ENCODE data around the gene FTSJ3. TPM values are rescaled to one million over a fixed set of nuclear protein-coding genes. Genes with fewer than 3 reads are reported as not detected.
"Not testable (repeated sequence)": the region's sequence is repeated elsewhere in the genome, so short reads cannot be mapped to it uniquely, and the experiment has no call there.

The FTSJ3 gene
- total RNA-seq, 1 experiment from 2014 or later: 58.6 TPM

GRCh38 chr17:63848834-63849689, 21.6 kb upstream of the FTSJ3 start:
- peaks cover 4% of the 10 kb centered on the region; the same call in 1 of the 2 replicates for H3K27me3 ChIP-seq
- peak overlapping the region; percentile 27; the same call in 1 of the 2 replicates for H3K4me3 ChIP-seq
- H3K9me3 ChIP-seq: peaks cover 3% of the 10 kb centered on the region; the same call in 1 of the 2 replicates
- H3K36me3 ChIP-seq: no peaks in the 10 kb centered on the region
- DNase-seq: peak; percentile 90

- Histone ChIP-seq H3K4me3 (no peak overlapping the region), H3K36me3 (no peaks in the 10 kb centered on the region; the same call in 1 of the 2 replicates), H3K9me3 (peaks cover 3% of the 10 kb centered on the region; the same call in 1 of the 2 replicates), H3K27me3 (no peaks in the 10 kb centered on the region)
- no peak for DNase-seq
Observed at GRCh38 chr17:63847525-63848249, 20.2 kb upstream of the FTSJ3 start.

GRCh38 chr17:63845509-63845908, 18.0 kb upstream of the FTSJ3 start:
- Histone ChIP-seq H3K36me3 (peaks cover 7% of the 10 kb centered on the region), H3K27me3 (no peaks in the 10 kb centered on the region), H3K4me3 (no peak overlapping the region), H3K9me3 (peaks cover 3% of the 10 kb centered on the region; the same call in 1 of the 2 replicates)
- DNase-seq: no peak

- H3K36me3 ChIP-seq: peaks cover 11% of the 10 kb centered on the region
- H3K4me3 ChIP-seq: peak overlapping the region; percentile 78
- H3K9me3 ChIP-seq: no peaks in the 10 kb centered on the region
- no peaks in the 10 kb centered on the region for H3K27me3 ChIP-seq
- no peak for DNase-seq
Observed at GRCh38 chr17:63843910-63844677, 16.6 kb upstream of the FTSJ3 start.

GRCh38 chr17:63843387-63843888, 16.0 kb upstream of the FTSJ3 start:
- not testable (repeated sequence) for H3K27me3 ChIP-seq, H3K9me3 ChIP-seq
- H3K4me3 ChIP-seq: peak overlapping the region; percentile 78
- DNase-seq: peak; percentile 94
- peaks cover 14% of the 10 kb centered on the region for H3K36me3 ChIP-seq

- no peaks in the 10 kb centered on the region for H3K27me3 ChIP-seq
- H3K9me3 ChIP-seq: no peaks in the 10 kb centered on the region
- peaks cover 14% of the 10 kb centered on the region for H3K36me3 ChIP-seq
- peak; percentile 99 for DNase-seq
- peak within 1 kb of the TSS; percentile 78 for H3K4me3 ChIP-seq
Observed at GRCh38 chr17:63842540-63843386, 15.3 kb upstream of the FTSJ3 start, which contains the start of gene SMARCD2. SMARCD2 (minus strand) TSS chr17:63842685; CDS start chr17:63842674, 11 bp downstream.

GRCh38 chr17:63842173-63842539, 14.7 kb upstream of the FTSJ3 start:
- Histone ChIP-seq H3K27me3 (no peaks in the 10 kb centered on the region), H3K4me3 (peak overlapping the region; percentile 78), H3K9me3 (no peaks in the 10 kb centered on the region), H3K36me3 (peaks cover 16% of the 10 kb centered on the region)
- DNase-seq: no peak

- no peaks in the 10 kb centered on the region for H3K27me3 ChIP-seq
- peaks cover 22% of the 10 kb centered on the region for H3K36me3 ChIP-seq
- H3K9me3 ChIP-seq: no peaks in the 10 kb centered on the region
- DNase-seq: peak; percentile 47
- H3K4me3 ChIP-seq: peak overlapping the region; percentile 78
Observed at GRCh38 chr17:63841350-63842172, 14.1 kb upstream of the FTSJ3 start.

- Histone ChIP-seq H3K27me3 (no peaks in the 10 kb centered on the region), H3K36me3 (peaks cover 28% of the 10 kb centered on the region), H3K9me3 (no peaks in the 10 kb centered on the region), H3K4me3 (peak overlapping the region; percentile 78)
- peak; percentile 52 for DNase-seq
Observed at GRCh38 chr17:63840591-63841349, 13.3 kb upstream of the FTSJ3 start.

- Histone ChIP-seq H3K4me3 (no peak overlapping the region), H3K27me3 (no peaks in the 10 kb centered on the region), H3K9me3 (no peaks in the 10 kb centered on the region), H3K36me3 (peaks cover 47% of the 10 kb centered on the region)
- peak; percentile 56 for DNase-seq
Observed at GRCh38 chr17:63838631-63839171, 11.2 kb upstream of the FTSJ3 start.

- Histone ChIP-seq H3K4me3 (no peak overlapping the region), H3K9me3 (no peaks in the 10 kb centered on the region), H3K36me3 (peaks cover 53% of the 10 kb centered on the region), H3K27me3 (no peaks in the 10 kb centered on the region)
- DNase-seq: no peak
Observed at GRCh38 chr17:63837962-63838600, 10.6 kb upstream of the FTSJ3 start.

- no peaks in the 10 kb centered on the region for H3K9me3 ChIP-seq
Observed at GRCh38 chr17:63837480-63837879, 10.0 kb upstream of the FTSJ3 start.

GRCh38 chr17:63836811-63837210, 9.3 kb upstream of the FTSJ3 start:
- H3K9me3 ChIP-seq: no peaks in the 10 kb centered on the region
- H3K4me3 ChIP-seq: no peak overlapping the region
- peaks cover 66% of the 10 kb centered on the region for H3K36me3 ChIP-seq
- H3K27me3 ChIP-seq: no peaks in the 10 kb centered on the region
- no peak for DNase-seq

More at GRCh38 chr17:63837480-63837879, 10.0 kb upstream of the FTSJ3 start:
- H3K27me3 ChIP-seq: no peaks in the 10 kb centered on the region
- H3K4me3 ChIP-seq: no peak overlapping the region
- H3K36me3 ChIP-seq: peaks cover 59% of the 10 kb centered on the region
- no peak for DNase-seq
